HG02678 (cell line): Measurements from ENCODE around the gene KIF2C.

Experiments used
- ATAC-seq: cut with Tn5 transposase; IDR thresholded peaks from one replicate; pipeline ENCODE4 v1.9.1; 2021; ENCODE audit warnings: mild to moderate bottlenecking, moderate library complexity; ENCODE audit not compliant: unreplicated experiment

Gene KIF2C

DNA sequence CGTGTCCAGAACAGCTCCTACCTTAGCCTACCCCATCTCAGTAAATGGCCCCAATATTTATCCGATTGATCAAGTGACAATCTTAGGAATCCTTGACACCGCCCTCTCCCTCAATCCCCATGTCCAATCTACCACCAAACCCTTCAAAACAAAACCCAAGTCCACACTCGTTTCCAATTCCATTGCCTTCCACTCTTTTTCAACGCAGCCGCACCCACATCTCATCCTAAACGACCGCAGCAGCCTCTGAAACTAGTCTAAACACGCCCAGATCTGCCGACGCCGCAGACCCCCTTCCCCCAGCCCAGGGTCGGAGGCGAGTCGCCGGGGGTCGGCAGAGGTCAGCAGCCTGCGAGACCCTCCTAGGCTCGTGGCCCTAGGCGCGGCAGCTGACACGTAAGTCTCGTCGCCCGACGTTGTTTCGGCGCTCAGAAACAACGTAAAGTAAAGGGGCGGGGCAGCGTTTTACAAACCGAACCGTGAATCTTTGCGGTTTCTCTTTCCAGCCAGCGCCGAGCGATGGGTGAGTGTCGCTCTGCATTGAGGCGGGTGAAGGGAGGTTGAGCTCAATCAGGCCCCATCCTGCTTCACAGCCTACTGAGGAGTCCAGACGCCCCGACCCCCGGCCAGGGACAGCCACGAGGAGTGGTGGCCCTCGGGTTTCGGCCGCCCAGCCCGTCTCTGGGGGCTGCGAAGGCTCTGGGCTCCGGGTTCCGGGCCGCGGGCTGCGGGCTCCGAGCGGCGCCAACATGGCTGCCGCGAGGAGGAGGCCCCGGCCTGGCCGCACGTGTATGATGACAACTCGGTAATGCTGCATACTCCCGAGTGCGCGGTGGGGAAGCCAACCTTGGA, 35.7 kb downstream of the KIF2C start, which contains the start of gene RPS8:
RPS8 (plus strand) TSS at position 463 of the 852 bp plus-strand sequence; CDS start at position 520, 57 bp downstream.
- ATAC-seq: peak; percentile 80

- ATAC-seq: no peak
Measured at GRCh38 chr1:44775930-44776729, 36.5 kb downstream of the KIF2C start.

DNA sequence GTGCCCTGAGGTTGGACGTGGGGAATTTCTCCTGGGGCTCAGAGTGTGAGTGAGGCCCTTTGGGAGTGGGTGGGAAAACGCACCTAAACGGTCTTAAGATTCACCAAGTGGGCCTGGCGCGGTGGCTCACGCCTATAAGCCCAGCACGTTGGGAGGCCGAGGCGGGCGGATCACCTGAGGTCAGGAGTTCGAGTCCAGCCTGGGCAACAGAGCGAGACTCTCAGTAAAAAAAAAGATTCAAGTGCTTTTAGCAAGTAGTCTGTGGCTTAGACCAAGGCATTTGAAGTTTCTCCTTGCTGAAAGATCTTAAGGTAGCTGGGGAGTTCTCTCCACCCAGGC, 37.1 kb downstream of the KIF2C start:
- ATAC-seq: no peak

GRCh38 chr1:44777547-44777946, 37.9 kb downstream of the KIF2C start:
- no peak for ATAC-seq

DNA sequence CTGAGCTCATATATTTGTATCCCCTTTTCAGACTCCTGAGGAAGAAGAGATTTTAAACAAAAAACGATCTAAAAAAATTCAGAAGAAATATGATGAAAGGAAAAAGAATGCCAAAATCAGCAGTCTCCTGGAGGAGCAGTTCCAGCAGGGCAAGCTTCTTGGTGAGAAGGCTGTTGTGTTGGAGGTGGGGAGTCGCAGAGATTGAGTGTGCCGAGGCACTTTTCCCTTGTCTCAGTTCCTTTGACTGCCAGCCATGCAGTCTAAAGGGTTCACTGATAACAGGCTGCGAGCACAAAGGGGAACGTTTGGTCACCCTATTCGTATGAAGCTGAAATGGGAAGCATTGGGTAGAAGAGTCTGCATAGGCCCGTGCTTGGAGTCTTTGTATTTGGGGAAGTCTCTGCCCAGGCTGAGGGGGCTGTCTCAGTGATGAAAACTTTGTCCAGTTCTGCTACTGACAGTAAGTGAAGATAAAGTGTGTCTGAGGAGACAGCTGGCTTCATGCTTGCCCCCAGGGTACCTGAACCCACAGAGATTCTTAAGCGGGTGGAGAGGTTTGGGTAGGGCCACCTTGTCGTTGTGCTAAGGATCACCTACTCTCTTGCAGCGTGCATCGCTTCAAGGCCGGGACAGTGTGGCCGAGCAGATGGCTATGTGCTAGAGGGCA, 38.5 kb downstream of the KIF2C start:
- no peak for ATAC-seq

DNA sequence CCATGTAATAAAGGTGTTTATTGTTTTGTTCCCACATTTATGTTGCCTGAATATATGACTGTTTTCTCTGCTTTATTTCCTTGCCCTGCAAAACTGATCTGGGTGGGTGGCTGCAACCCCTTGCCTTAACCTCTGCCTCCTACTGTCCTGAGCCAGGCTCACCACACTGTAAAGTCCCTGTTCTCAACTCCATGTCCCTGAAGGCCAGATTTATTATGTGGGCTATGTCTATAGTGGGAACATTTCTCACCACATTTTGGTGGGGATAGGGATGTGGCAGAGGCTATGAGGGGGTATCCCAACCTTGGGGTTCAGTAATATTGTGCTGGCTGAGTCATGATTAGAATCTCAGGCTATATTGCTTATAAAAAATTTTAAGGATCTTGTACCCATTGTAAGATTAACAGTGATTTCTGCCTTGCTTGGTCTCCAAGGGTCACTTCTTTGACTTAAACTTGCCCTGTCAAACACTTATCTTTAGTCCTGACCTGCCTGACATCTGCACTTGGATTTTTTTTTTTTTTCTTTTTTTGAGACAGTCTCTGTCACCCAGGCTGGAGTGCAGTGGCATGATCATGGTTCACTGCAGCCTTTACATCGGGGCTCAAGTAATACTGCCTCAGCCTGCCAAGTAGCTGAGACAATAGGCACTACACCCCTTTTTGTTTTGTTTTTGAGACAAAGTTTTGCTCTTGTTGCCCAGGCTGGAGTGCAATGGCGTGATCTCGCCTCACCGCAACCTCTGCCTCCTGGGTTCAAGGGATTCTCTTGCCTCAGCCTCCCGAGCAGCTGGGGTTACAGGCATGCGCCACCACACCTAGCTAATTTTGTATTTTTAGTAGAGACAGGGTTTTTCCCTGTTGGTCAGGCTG, 39.3 kb downstream of the KIF2C start:
- ATAC-seq: no peak

- no peak for ATAC-seq
Measured at GRCh38 chr1:44780583-44781121, 41.0 kb downstream of the KIF2C start.

DNA sequence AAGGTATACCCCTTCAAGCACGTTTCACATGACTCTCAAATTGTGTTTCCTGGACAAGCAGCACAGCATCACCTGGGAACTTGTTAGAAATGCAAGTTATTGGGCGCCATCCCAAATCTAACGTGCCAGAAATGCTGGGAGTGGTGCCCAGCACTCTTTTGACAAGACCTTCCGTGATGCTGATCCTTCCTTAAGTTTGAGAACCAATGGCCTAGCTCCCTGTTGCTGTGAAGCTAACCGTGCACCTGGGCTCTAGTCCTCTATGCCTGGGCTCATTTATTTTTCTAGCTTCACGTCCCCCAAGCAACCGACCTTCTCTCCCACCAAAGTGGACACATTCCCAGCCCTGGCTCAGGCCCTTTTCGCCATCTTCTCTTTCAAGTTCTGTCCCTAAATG, 44.1 kb downstream of the KIF2C start:
- ATAC-seq: no peak

DNA sequence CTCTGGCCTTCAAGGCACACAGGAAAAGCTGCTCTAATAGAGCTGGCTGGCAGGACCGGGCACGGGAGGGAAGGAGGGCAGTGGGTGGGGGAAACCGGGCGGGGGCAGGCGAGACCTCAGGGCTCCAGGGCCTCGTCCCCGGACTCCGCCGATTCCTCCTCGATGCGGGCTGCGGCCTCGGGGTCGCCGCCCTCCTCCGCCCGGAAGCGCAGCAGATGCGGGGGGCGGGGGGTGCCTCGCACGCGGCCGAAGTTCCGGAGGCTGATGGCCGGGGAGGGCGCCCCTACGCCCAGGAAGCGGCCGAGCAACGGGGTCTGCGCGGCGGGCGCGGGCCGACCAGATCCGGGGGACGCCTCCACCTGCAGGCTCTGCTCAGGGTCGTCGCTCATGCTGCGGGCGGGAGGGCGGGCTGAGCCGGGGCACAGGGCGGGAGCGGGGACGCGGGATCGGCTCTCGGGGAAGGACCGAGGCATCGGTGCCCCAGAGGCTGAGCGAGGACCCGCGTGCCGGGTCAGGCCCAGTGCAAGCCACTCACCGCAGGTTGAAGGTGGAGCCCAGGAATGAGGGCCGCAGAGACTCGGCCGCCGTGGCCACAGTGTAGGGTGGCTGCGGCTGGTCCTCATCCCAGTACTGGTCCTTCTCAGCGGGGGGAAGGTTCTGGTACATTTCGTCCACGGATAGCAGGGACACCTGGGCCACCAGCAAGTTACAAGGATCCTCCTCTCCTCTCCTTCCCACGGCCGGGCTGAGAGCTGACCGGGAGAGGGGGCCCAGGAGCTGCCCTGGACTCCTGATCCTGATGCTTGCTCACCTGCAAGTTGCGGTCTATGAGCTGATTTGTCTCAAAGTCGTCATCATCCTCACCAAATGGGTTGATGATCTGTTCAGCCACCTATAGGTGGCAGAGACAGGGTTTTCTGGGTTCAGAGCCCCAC, 44.7 kb downstream of the KIF2C start:
- ATAC-seq: no peak

GRCh38 chr1:44785029-44785380, 45.4 kb downstream of the KIF2C start:
- ATAC-seq: no peak

- no peak for ATAC-seq
Measured at GRCh38 chr1:44785501-44786137, 46.0 kb downstream of the KIF2C start.

- peak; percentile 49 for ATAC-seq
Measured at GRCh38 chr1:44786138-44786840, 46.7 kb downstream of the KIF2C start.

DNA sequence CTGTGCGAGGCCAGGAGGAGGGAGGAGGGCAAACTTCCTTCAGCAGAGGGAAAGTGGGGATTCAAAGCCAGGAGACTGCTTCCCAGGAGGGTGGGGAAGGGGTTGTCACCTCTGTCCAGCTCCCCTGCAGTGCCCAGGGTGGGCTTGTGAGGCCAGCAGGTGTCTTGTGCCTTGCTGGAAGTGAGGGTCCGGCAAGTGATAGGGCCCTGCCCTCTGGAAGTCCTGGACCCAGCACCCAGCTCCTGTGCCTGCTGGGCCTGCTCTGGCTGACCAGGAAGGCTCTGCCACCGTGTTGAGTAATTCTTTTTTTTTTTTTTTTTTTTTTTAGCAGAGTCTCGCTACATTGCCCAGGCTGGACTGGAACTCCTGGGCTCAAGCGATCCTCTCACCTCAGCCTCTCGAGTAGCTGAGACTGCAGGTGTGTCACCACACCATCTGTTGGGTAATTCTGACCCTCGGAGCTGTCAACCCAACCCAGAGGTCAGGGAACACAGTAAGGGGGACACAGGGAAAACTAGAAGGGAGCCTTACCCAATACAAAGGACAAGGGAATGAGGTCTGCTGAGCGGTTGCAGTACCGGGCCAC, 47.3 kb downstream of the KIF2C start:
- ATAC-seq: no peak

GRCh38 chr1:44787506-44787905, 47.9 kb downstream of the KIF2C start:
- ATAC-seq: no peak

DNA sequence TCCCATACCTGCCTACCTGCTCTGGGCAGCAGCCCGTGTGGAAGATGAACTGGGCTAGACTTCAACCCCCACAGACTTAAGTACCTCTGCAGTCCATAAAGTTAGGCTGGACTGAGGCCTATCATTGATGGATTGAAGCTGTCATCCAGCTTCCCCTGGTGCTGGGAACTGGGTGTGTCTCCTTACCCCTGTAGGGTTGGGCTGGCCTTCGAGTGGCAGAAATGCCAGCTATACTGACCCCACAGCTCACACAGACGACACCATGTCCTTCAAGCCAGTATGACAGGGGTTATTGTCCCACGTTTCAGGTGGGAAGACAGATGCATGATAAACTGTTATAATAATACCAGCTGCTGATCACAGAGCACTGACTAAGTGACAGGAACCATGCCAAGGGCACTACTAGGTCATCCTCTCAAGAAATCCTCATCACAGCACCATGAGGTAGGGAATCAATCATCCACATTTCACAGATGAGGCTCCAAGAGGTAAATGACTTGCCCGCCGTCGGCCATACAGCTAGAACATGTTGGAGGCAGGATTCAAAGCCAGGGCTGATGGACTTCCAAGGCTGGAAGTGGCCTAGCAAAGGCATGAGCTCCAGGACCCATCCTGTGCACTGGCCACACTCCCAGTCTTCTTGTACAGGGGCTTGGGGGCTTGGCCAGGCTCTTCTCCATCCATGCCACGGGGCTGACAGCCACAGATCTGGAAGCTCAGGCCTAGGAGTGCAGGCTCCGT, 48.7 kb downstream of the KIF2C start, which contains the start of gene BEST4:
BEST4 (minus strand) TSS at position 51 of the 741 bp plus-strand sequence. CDS start 465 bp downstream, outside the sequence.
- ATAC-seq: no peak

DNA sequence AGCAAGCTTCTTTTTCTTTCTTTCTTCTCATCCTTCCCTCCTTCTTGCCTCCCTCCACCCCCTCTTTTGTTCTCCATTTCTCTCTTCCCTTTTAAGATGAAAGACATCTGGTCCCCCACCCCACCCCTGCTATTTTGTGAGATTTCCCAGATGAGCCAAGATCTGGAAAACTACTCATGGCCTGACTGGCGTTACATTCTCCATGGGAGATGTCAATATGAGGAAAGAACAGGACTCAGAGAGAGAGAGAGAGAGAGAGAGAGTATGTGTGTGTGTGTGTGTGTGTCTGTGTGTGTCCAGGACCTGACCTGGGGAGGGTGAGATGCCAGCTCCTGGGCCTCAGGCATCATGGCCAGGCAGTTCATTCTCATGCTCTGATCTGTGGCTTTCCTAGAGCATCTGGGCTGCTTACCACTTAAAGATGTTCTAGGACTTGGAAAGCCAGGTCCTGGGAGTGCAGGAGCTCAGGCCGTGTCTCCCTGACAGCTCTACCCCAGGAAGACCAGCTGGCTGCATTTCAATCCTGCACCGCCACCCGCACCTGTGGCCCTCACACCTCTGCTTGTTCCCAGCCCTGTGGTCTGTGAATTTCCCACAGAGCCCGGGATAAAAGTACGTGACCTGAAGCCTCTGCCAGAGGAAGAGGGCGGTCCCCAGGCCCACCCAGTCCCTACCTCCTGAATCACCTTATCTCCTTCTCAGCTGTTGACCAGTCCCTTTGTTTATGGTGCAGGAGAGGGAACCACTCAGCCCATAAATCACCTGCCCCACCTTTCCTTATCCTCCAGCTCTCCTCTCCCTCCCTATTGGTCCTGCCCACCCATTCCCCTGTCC, 51.5 kb downstream of the KIF2C start:
- ATAC-seq: no peak
